K562 (cell line): ENCODE results near the gene COX6A1. TPM values are rescaled to one million over a fixed set of nuclear protein-coding genes. Genes with fewer than 3 reads are reported as not detected.

ENCODE experiments used
- CBFA2T3 ChIP-seq: fragments of 450-650 bp; IDR thresholded peaks from 2 replicates; pipeline ENCODE4 v1.6.1; 2017
- polyA plus RNA-seq, 8 experiments: library from polyadenylated mRNA; depleted of rRNA in 4 of 8; stranded (reverse) in 5 of 8; unstranded in 3 of 8; fragments of >200 nt; fragmentation: Nextera tagmentation in 2 of 8; fragmentation: Illumina TruSeq in 1 of 8; extraction: Ambion mirVana in 2 of 8; extraction: Trizol in 1 of 8; gene quantifications; 2 replicates each; pipeline versions ENCODE4 v1.2.1 to v1.2.3, GENCODE V29; 2011 to 2014; ENCODE audit warnings: inconsistent platforms in 1 of 8, missing spikeins in 1 of 8
- total RNA-seq, 7 experiments: library from RNA; depleted of rRNA in 6 of 7; stranded (reverse); fragments of >200 nt in 6 of 7; fragmentation: Illumina TruSeq in 2 of 7; extraction: Trizol in 2 of 7; gene quantifications; 2 replicates each; pipeline versions ENCODE4 v1.2.1 to v1.2.3, GENCODE V29; 2011 to 2021; ENCODE audit warnings: low replicate concordance in 1 of 7
- TF ChIP-seq, protein P1 (sequence below): fragments of 450-650 bp; IDR thresholded peaks from 2 replicates; pipeline ENCODE4 v1.6.1; 2016; ENCODE audit warnings: mild to moderate bottlenecking, moderate library complexity

COX6A1 gene
- total and polyA plus RNA-seq, 9 of the 15 experiments (the other 6 are each of a cell fraction or from before 2014, with no cell fraction given), result 414 to 4,142 (median 931) TPM

DNA sequence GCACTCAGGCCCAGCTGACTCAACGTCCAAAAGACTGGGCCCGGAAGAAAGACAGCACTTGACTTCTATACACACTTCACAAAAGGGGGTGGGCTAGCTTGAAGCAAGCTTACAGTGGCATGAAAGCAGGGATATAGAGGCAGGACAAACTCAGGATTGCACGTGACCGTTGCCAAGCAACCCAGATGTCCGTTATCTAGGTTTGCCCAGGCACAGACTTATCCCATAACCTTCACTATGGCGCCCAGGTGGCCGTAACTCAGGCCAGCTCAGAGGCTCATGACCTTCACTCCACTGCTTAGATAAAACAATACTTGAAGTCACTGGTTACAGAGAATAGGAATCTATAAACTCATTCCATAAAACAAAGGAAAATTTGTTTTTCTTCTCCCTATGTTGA, 49.6 kb downstream of the COX6A1 start (continued):
- TF ChIP-seq, protein P1, sequence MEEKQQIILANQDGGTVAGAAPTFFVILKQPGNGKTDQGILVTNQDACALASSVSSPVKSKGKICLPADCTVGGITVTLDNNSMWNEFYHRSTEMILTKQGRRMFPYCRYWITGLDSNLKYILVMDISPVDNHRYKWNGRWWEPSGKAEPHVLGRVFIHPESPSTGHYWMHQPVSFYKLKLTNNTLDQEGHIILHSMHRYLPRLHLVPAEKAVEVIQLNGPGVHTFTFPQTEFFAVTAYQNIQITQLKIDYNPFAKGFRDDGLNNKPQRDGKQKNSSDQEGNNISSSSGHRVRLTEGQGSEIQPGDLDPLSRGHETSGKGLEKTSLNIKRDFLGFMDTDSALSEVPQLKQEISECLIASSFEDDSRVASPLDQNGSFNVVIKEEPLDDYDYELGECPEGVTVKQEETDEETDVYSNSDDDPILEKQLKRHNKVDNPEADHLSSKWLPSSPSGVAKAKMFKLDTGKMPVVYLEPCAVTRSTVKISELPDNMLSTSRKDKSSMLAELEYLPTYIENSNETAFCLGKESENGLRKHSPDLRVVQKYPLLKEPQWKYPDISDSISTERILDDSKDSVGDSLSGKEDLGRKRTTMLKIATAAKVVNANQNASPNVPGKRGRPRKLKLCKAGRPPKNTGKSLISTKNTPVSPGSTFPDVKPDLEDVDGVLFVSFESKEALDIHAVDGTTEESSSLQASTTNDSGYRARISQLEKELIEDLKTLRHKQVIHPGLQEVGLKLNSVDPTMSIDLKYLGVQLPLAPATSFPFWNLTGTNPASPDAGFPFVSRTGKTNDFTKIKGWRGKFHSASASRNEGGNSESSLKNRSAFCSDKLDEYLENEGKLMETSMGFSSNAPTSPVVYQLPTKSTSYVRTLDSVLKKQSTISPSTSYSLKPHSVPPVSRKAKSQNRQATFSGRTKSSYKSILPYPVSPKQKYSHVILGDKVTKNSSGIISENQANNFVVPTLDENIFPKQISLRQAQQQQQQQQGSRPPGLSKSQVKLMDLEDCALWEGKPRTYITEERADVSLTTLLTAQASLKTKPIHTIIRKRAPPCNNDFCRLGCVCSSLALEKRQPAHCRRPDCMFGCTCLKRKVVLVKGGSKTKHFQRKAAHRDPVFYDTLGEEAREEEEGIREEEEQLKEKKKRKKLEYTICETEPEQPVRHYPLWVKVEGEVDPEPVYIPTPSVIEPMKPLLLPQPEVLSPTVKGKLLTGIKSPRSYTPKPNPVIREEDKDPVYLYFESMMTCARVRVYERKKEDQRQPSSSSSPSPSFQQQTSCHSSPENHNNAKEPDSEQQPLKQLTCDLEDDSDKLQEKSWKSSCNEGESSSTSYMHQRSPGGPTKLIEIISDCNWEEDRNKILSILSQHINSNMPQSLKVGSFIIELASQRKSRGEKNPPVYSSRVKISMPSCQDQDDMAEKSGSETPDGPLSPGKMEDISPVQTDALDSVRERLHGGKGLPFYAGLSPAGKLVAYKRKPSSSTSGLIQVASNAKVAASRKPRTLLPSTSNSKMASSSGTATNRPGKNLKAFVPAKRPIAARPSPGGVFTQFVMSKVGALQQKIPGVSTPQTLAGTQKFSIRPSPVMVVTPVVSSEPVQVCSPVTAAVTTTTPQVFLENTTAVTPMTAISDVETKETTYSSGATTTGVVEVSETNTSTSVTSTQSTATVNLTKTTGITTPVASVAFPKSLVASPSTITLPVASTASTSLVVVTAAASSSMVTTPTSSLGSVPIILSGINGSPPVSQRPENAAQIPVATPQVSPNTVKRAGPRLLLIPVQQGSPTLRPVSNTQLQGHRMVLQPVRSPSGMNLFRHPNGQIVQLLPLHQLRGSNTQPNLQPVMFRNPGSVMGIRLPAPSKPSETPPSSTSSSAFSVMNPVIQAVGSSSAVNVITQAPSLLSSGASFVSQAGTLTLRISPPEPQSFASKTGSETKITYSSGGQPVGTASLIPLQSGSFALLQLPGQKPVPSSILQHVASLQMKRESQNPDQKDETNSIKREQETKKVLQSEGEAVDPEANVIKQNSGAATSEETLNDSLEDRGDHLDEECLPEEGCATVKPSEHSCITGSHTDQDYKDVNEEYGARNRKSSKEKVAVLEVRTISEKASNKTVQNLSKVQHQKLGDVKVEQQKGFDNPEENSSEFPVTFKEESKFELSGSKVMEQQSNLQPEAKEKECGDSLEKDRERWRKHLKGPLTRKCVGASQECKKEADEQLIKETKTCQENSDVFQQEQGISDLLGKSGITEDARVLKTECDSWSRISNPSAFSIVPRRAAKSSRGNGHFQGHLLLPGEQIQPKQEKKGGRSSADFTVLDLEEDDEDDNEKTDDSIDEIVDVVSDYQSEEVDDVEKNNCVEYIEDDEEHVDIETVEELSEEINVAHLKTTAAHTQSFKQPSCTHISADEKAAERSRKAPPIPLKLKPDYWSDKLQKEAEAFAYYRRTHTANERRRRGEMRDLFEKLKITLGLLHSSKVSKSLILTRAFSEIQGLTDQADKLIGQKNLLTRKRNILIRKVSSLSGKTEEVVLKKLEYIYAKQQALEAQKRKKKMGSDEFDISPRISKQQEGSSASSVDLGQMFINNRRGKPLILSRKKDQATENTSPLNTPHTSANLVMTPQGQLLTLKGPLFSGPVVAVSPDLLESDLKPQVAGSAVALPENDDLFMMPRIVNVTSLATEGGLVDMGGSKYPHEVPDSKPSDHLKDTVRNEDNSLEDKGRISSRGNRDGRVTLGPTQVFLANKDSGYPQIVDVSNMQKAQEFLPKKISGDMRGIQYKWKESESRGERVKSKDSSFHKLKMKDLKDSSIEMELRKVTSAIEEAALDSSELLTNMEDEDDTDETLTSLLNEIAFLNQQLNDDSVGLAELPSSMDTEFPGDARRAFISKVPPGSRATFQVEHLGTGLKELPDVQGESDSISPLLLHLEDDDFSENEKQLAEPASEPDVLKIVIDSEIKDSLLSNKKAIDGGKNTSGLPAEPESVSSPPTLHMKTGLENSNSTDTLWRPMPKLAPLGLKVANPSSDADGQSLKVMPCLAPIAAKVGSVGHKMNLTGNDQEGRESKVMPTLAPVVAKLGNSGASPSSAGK, result peak; percentile 24; the same call in 1 of the 2 replicates
- peak; percentile 88 for TF ChIP-seq CBFA2T3
